Lower leg skin (tissue), 3 donors: ENCODE results near the gene JADE1.

ENCODE experiments used
- POLR2A ChIP-seq, 2 donors: fragments of 450-650 bp; IDR thresholded peaks; one replicate each; pipeline ENCODE4 v1.6.1; 2016 to 2017; ENCODE audit warnings: antibody characterized with exemption in 2 of 2, mild to moderate bottlenecking in 1 of 2, moderate library complexity in 1 of 2
- TF ChIP-seq, protein P1 (sequence below), 3 donors: fragments of 450-650 bp; IDR thresholded peaks; one replicate each; pipeline ENCODE4 v1.5.1; 2016; ENCODE audit warnings: antibody characterized with exemption in 3 of 3, mild to moderate bottlenecking in 3 of 3, moderate library complexity in 2 of 3

GRCh38 chr4:128907981-128908380 is 98.5 kb downstream of the JADE1 start:
- TF ChIP-seq, protein P1, sequence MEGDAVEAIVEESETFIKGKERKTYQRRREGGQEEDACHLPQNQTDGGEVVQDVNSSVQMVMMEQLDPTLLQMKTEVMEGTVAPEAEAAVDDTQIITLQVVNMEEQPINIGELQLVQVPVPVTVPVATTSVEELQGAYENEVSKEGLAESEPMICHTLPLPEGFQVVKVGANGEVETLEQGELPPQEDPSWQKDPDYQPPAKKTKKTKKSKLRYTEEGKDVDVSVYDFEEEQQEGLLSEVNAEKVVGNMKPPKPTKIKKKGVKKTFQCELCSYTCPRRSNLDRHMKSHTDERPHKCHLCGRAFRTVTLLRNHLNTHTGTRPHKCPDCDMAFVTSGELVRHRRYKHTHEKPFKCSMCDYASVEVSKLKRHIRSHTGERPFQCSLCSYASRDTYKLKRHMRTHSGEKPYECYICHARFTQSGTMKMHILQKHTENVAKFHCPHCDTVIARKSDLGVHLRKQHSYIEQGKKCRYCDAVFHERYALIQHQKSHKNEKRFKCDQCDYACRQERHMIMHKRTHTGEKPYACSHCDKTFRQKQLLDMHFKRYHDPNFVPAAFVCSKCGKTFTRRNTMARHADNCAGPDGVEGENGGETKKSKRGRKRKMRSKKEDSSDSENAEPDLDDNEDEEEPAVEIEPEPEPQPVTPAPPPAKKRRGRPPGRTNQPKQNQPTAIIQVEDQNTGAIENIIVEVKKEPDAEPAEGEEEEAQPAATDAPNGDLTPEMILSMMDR (IDR thresholded peaks at IDR 0.05) = no peak
- no peak for TF ChIP-seq POLR2A (IDR thresholded peaks at IDR 0.05)
